Effector memory CD4-positive, alpha-beta T cell (primary cell): ENCODE measurements around the gene PRDM8.

Experiments
- DNase-seq, 3 donors: peaks; one replicate each; pipeline ENCODE4 v3.0.0-alpha.2; 2020
- H3K27ac ChIP-seq: 2 replicates; pipeline ENCODE4 v1.7.0; 2013; ENCODE audit warnings: mild to moderate bottlenecking, low read length, moderate library complexity; ENCODE audit not compliant: insufficient read depth, poor library complexity, severe bottlenecking
- H3K27me3 ChIP-seq: replicated peaks from 2 replicates; pipeline ENCODE4 v1.7.0; 2013; ENCODE audit warnings: mild to moderate bottlenecking, low read length; ENCODE audit not compliant: insufficient read depth, control insufficient read depth, poor library complexity, severe bottlenecking
- H3K36me3 ChIP-seq: 2 replicates; pipeline ENCODE4 v1.7.0; 2013; ENCODE audit warnings: mild to moderate bottlenecking, low read length, moderate library complexity; ENCODE audit not compliant: control insufficient read depth, insufficient read depth
- H3K4me1 ChIP-seq: 2 replicates; pipeline ENCODE4 v1.7.0; 2013; ENCODE audit warnings: low read length, mild to moderate bottlenecking; ENCODE audit not compliant: control insufficient read depth, insufficient read depth, poor library complexity, severe bottlenecking
- H3K4me3 ChIP-seq: 2 replicates; pipeline ENCODE4 v1.7.0; 2013; ENCODE audit warnings: low read length, low read depth, mild to moderate bottlenecking; ENCODE audit not compliant: insufficient read depth, poor library complexity, severe bottlenecking
- H3K9me3 ChIP-seq: 2 replicates; pipeline ENCODE4 v1.7.0; 2013; ENCODE audit warnings: mild to moderate bottlenecking, low read length, moderate library complexity; ENCODE audit not compliant: control insufficient read depth

Gene PRDM8

DNA sequence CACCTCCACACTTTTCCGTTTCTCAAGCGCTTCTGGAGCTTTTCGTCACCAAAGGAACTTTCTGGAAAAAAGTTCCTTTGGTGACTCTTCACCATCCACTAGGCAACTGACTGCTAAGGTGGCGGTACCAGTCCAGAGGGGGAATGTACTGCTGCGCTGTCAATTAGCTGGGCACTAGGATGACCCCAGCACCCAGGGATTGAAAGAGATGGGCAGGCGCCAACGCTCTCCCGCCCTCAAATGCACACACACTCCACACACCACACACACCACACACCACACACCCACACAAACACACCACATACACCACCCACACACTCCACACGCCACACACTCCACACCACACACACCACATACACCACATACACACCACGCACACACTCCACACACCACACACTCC, 10.4 kb downstream of the PRDM8 start:
- H3K9me3 ChIP-seq: no peaks in the 10 kb centered on the region
- H3K27me3 ChIP-seq: no peaks in the 10 kb centered on the region
- H3K27ac ChIP-seq: no peak overlapping the region
- no peak overlapping the region for H3K4me3 ChIP-seq
- H3K36me3 ChIP-seq: no peaks in the 10 kb centered on the region
- no peak for DNase-seq
- no peaks in the 10 kb centered on the region for H3K4me1 ChIP-seq

GRCh38 chr4:80208610-80209339, 11.5 kb downstream of the PRDM8 start:
- Histone ChIP-seq H3K27me3 (no peaks in the 10 kb centered on the region), H3K4me1 (no peaks in the 10 kb centered on the region)

GRCh38 chr4:80209340-80209701, 12.0 kb downstream of the PRDM8 start:
- H3K4me1 ChIP-seq: no peaks in the 10 kb centered on the region
- H3K9me3 ChIP-seq: no peaks in the 10 kb centered on the region
- H3K27ac ChIP-seq: no peak overlapping the region
- H3K36me3 ChIP-seq: no peaks in the 10 kb centered on the region
- DNase-seq: no peak
- no peak overlapping the region for H3K4me3 ChIP-seq
- no peaks in the 10 kb centered on the region for H3K27me3 ChIP-seq

More at GRCh38 chr4:80208610-80209339, 11.5 kb downstream of the PRDM8 start:
- Histone ChIP-seq H3K9me3 (no peaks in the 10 kb centered on the region), H3K27ac (no peak overlapping the region), H3K36me3 (no peaks in the 10 kb centered on the region), H3K4me3 (no peak overlapping the region)
- no peak for DNase-seq

DNA sequence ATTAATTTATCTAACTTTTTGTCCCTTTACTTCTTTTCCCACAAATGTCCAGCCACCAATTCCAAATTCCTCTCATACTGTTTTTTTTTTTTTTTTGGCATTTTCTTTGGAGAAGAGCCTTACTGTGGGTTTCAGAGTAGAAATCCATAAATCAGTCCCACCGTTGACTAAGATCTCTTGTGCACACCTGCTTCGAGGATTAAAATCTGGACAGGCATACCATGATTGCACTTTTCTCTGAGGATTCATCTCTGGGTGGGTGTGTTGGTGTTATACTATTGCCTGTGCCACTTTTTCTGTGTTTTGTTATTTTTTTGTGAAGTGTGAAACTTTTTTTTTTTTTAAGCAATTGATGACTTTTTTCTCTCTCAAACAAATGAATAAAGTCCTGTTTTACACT, 13.2 kb downstream of the PRDM8 start:
- Histone ChIP-seq H3K4me3 (no peak overlapping the region), H3K4me1 (no peaks in the 10 kb centered on the region), H3K36me3 (no peaks in the 10 kb centered on the region), H3K27ac (no peak overlapping the region), H3K9me3 (no peaks in the 10 kb centered on the region), H3K27me3 (no peaks in the 10 kb centered on the region)
- DNase-seq: no peak

GRCh38 chr4:80213117-80213815, 16.0 kb downstream of the PRDM8 start:
- DNase-seq: no peak
- no peak overlapping the region for H3K4me3 ChIP-seq
- no peak overlapping the region for H3K27ac ChIP-seq
- no peaks in the 10 kb centered on the region for H3K4me1 ChIP-seq
- H3K27me3 ChIP-seq: no peaks in the 10 kb centered on the region
- H3K36me3 ChIP-seq: no peaks in the 10 kb centered on the region
- no peaks in the 10 kb centered on the region for H3K9me3 ChIP-seq

DNA sequence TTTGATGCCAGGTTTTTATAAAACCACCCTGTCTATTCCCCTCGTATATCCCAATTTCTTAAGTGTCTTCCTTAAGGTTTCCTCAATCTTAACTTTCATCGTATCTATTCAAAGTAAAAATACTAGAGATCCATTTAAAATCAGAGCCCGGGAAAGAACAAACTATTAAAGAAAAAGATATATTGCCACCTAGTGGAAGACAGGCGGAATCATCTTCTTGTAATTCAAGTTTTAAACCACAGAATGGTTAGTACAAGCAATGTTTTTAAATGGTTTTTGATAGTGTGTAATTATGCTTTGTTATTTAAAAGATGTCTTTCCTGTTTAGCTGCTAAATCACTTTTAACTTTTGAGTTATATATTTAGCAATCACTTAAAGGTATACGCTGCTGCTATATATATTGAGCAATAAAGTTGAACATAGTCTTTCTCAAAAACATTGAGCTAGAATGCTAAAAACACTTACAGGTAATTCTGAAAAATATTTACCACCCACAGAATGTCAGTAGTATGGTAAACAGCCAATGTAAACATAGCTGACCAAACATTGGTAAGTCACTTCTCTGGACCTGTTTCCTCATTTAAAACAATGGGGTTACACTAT, 18.2 kb downstream of the PRDM8 start:
- Histone ChIP-seq H3K27me3 (no peaks in the 10 kb centered on the region), H3K4me1 (no peaks in the 10 kb centered on the region), H3K27ac (no peak overlapping the region), H3K36me3 (no peaks in the 10 kb centered on the region), H3K9me3 (no peaks in the 10 kb centered on the region), H3K4me3 (no peak overlapping the region)
- DNase-seq: no peak

DNA sequence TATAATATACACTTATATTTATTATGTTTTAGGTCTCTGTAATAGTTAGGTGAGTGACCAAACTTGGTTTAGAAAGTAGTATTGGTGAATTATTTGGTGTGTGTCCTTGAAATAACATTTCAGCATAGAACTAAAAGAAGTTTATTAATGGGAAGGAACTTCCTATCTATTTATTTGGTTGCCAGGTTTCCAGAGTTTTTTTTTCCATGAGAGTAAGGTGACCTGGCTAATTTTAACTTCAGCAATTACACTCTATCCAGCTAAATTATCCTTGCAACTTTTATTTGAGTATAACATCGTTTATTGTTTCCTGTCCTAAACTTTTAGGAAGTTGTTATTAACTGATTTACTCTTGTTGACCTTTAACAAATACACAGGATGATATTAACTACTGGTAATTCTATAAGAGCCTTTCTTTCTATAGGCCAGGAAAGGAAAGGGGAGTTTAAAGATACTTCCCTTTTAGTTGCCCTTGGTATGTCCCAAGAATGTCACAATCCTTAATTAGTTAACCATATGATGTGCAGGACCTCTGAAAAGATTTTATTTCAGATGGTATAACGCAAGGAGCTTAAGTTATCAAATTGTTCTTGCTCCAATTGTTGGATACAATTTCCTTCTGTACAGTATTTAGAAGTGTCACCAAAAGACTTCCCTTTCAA, 18.9 kb downstream of the PRDM8 start:
- Histone ChIP-seq H3K36me3 (no peaks in the 10 kb centered on the region), H3K27me3 (no peaks in the 10 kb centered on the region), H3K27ac (no peak overlapping the region), H3K9me3 (no peaks in the 10 kb centered on the region), H3K4me3 (no peak overlapping the region), H3K4me1 (no peaks in the 10 kb centered on the region)
- DNase-seq: no peak

DNA sequence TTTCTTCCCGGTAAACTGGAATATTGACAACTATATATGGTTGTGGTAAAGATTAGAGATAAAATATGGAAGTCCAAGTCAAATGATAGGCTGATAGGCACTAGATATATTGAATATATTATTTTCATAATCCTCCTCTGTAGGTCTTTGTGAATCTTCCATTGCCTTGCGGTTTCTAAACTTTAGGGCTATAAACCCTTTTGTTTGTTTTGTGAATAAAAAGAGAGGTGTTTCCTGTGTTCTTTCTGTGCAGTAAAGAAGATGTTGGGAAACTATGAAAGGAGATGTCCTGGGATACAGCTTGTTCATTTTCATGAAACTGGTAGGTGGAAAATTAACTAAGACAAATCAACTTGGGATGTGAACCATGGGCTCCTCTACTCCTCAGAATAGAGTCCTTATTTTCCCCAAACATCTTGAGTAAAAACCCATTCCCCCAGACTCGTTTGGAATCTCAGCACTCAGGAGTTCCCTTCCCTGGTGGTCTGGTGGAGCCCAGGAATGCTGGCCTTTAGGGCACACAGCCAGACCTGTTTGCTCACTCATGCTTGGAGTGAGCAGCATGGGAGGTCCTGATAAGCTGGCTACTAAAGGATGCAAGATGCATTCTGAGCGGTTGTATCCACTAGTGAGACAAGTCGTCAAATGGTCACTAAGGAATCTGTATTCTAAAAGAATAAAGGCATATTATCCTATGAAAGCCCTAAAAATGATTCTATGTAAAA, 22.2 kb downstream of the PRDM8 start:
- no peak overlapping the region for H3K27ac ChIP-seq
- no peaks in the 10 kb centered on the region for H3K4me1 ChIP-seq
- no peaks in the 10 kb centered on the region for H3K9me3 ChIP-seq
- H3K4me3 ChIP-seq: no peak overlapping the region
- DNase-seq: no peak
- no peaks in the 10 kb centered on the region for H3K27me3 ChIP-seq
- no peaks in the 10 kb centered on the region for H3K36me3 ChIP-seq

GRCh38 chr4:80220711-80221110, 23.4 kb downstream of the PRDM8 start:
- Histone ChIP-seq H3K9me3 (no peaks in the 10 kb centered on the region), H3K27me3 (no peaks in the 10 kb centered on the region)

More at GRCh38 chr4:80220711-80221110, 23.4 kb downstream of the PRDM8 start:
- no peaks in the 10 kb centered on the region for H3K4me1 ChIP-seq
- no peak overlapping the region for H3K4me3 ChIP-seq
- no peak for DNase-seq
- no peak overlapping the region for H3K27ac ChIP-seq
- no peaks in the 10 kb centered on the region for H3K36me3 ChIP-seq
